Activated CD8-positive, alpha-beta T cell treated with anti-CD3 and anti-CD28 coated beads, Interleukin-2, amount 10 ng/mL, durations not matched to agents 7 days and 5 days (primary cell): ENCODE results near the gene RPUSD1. TPM values are rescaled to one million over a fixed set of nuclear protein-coding genes. Genes with fewer than 3 reads are reported as not detected.
A peak's percentile ranks its signal among the peaks of the same experiment; 100 is the strongest.

ENCODE experiments used
- ATAC-seq: fragments of 150-1000 bp; cut with Tn5 transposase; one replicate; pipeline ENCODE4 v1.10.0; 2021; ENCODE audit warnings: moderate library complexity
- CTCF ChIA-PET: fragments of 350-600 bp; sonication (Branson Sonifier 250); formaldehyde crosslinking; loops from one replicate; lab custom pipeline; 2021; ENCODE audit warnings: antibody characterized with exemption; lab: Charles Lee
- POLR2A ChIA-PET: fragments of 350-600 bp; sonication (Branson Sonifier 250); formaldehyde crosslinking; loops from one replicate; lab custom pipeline; 2021; ENCODE audit warnings: antibody characterized with exemption; lab: Charles Lee
- DNase-seq: peaks from one replicate; pipeline ENCODE4 v3.0.0-alpha.2; 2020
- H3K27ac Mint-ChIP-seq: one replicate; pipeline ENCODE4 v1.8.0; 2021; ENCODE audit warnings: mild to moderate bottlenecking, mixed read lengths
- H3K27me3 Mint-ChIP-seq: one replicate; pipeline ENCODE4 v1.8.0; 2021; ENCODE audit warnings: low read depth, mixed read lengths
- H3K36me3 Mint-ChIP-seq: one replicate; pipeline ENCODE4 v1.8.0; 2021; ENCODE audit warnings: low read depth, mixed read lengths
- H3K4me1 Mint-ChIP-seq: one replicate; pipeline ENCODE4 v1.8.0; 2021; ENCODE audit warnings: low read depth, mixed read lengths
- H3K4me3 Mint-ChIP-seq: one replicate; pipeline ENCODE4 v1.8.0; 2021; ENCODE audit warnings: mild to moderate bottlenecking, mixed read lengths
- H3K9me3 Mint-ChIP-seq: one replicate; pipeline ENCODE4 v1.8.0; 2022; ENCODE audit warnings: mixed read lengths; ENCODE audit not compliant: insufficient read depth
- total RNA-seq, 2 experiments: library from RNA; stranded (reverse); gene quantifications; one replicate each; pipeline ENCODE4 v1.2.3, GENCODE V29; 2021

The RPUSD1 gene
- total RNA-seq, 2 experiments from 2014 or later = 25.9 to 30.1 TPM

- no peaks in the 10 kb centered on the region for H3K27me3 Mint-ChIP-seq
- CTCF ChIA-PET = no interaction called here
Observed at GRCh38 chr16:796296-797119, 8.3 kb upstream of the RPUSD1 start.

GRCh38 chr16:795580-796229 is 7.5 kb upstream of the RPUSD1 start:
- Mint-ChIP-seq H3K27ac (no peak overlapping the region), H3K27me3 (no peaks in the 10 kb centered on the region), H3K4me3 (no peak overlapping the region), H3K4me1 (peaks cover 10% of the 10 kb centered on the region), H3K9me3 (no peaks in the 10 kb centered on the region), H3K36me3 (peaks cover 28% of the 10 kb centered on the region)
- POLR2A ChIA-PET = no interaction called here
- DNase-seq (no peak), ATAC-seq (no peak)
- CTCF ChIA-PET = no interaction called here

More at GRCh38 chr16:796296-797119, 8.3 kb upstream of the RPUSD1 start:
- no peak for DNase-seq
- POLR2A ChIA-PET = no interaction called here
- Mint-ChIP-seq H3K9me3 (no peaks in the 10 kb centered on the region), H3K4me3 (no peak overlapping the region), H3K4me1 (peaks cover 8% of the 10 kb centered on the region), H3K36me3 (peaks cover 22% of the 10 kb centered on the region), H3K27ac (no peak overlapping the region)
- ATAC-seq = no peak

GRCh38 chr16:794853-795466 is 6.8 kb upstream of the RPUSD1 start:
- Mint-ChIP-seq H3K36me3 (peaks cover 28% of the 10 kb centered on the region), H3K27ac (no peak overlapping the region), H3K27me3 (no peaks in the 10 kb centered on the region), H3K9me3 (no peaks in the 10 kb centered on the region), H3K4me1 (peaks cover 13% of the 10 kb centered on the region), H3K4me3 (no peak overlapping the region)
- no peak for ATAC-seq
- no peak for DNase-seq
- ChIA-PET POLR2A (interaction anchor here (1.4 kb wide), 1 partner anchor 11 kb away, joined by 3 read pairs; no protein-coding TSS in a partner anchor), CTCF (no interaction called here)

GRCh38 chr16:794091-794822 is 6.1 kb upstream of the RPUSD1 start:
- no peak for DNase-seq
- H3K4me3 Mint-ChIP-seq = no peak overlapping the region

GRCh38 chr16:793414-793813 is 5.2 kb upstream of the RPUSD1 start:
- POLR2A ChIA-PET = no interaction called here
- CTCF ChIA-PET = no interaction called here
- H3K9me3 Mint-ChIP-seq = no peaks in the 10 kb centered on the region
- DNase-seq = no peak
- H3K4me3 Mint-ChIP-seq = no peak overlapping the region
- no peak overlapping the region for H3K27ac Mint-ChIP-seq
- H3K36me3 Mint-ChIP-seq = peaks cover 27% of the 10 kb centered on the region
- no peaks in the 10 kb centered on the region for H3K27me3 Mint-ChIP-seq
- H3K4me1 Mint-ChIP-seq = peaks cover 11% of the 10 kb centered on the region
- ATAC-seq = no peak

More at GRCh38 chr16:794091-794822, 6.1 kb upstream of the RPUSD1 start:
- ChIA-PET CTCF (no interaction called here), POLR2A (interaction anchor here (1.4 kb wide), 1 partner anchor 11 kb away, joined by 3 read pairs; no protein-coding TSS in a partner anchor)
- ATAC-seq = no peak
- Mint-ChIP-seq H3K4me1 (peaks cover 16% of the 10 kb centered on the region), H3K9me3 (no peaks in the 10 kb centered on the region), H3K27me3 (no peaks in the 10 kb centered on the region), H3K36me3 (peaks cover 28% of the 10 kb centered on the region), H3K27ac (no peak overlapping the region)

GRCh38 chr16:792221-792995 is 4.2 kb upstream of the RPUSD1 start:
- ATAC-seq (no peak), DNase-seq (no peak)
- Mint-ChIP-seq H3K36me3 (peaks cover 20% of the 10 kb centered on the region), H3K27ac (no peak overlapping the region), H3K4me3 (no peak overlapping the region), H3K27me3 (no peaks in the 10 kb centered on the region), H3K9me3 (no peaks in the 10 kb centered on the region), H3K4me1 (peaks cover 14% of the 10 kb centered on the region)
- CTCF ChIA-PET = no interaction called here
- POLR2A ChIA-PET = no interaction called here

- H3K27me3 Mint-ChIP-seq = no peaks in the 10 kb centered on the region
- CTCF ChIA-PET = no interaction called here
- POLR2A ChIA-PET = no interaction called here
- no peaks in the 10 kb centered on the region for H3K9me3 Mint-ChIP-seq
- no peak for ATAC-seq
- H3K36me3 Mint-ChIP-seq = peaks cover 13% of the 10 kb centered on the region
- H3K4me1 Mint-ChIP-seq = peaks cover 21% of the 10 kb centered on the region
- no peak for DNase-seq
- H3K4me3 Mint-ChIP-seq = no peak overlapping the region
- no peak overlapping the region for H3K27ac Mint-ChIP-seq
Observed at GRCh38 chr16:791131-791530, 3.0 kb upstream of the RPUSD1 start.

GRCh38 chr16:790086-790485 is 1.9 kb upstream of the RPUSD1 start:
- DNase-seq = no peak
- peaks cover 15% of the 10 kb centered on the region for H3K36me3 Mint-ChIP-seq
- H3K4me1 Mint-ChIP-seq = peaks cover 20% of the 10 kb centered on the region
- no peaks in the 10 kb centered on the region for H3K9me3 Mint-ChIP-seq
- no peak for ATAC-seq
- H3K27ac Mint-ChIP-seq = peak overlapping the region; percentile 25
- POLR2A ChIA-PET = interaction anchor here (0.7 kb wide), 1 partner anchor 17 kb away, joined by 3 read pairs; no protein-coding TSS in a partner anchor
- no peaks in the 10 kb centered on the region for H3K27me3 Mint-ChIP-seq
- CTCF ChIA-PET = interaction anchor here (1.1 kb wide), 1 partner anchor 78 kb away, joined by 3 read pairs; no protein-coding TSS in a partner anchor
- peak overlapping the region; percentile 79 for H3K4me3 Mint-ChIP-seq

GRCh38 chr16:789191-789850 is 1.1 kb upstream of the RPUSD1 start:
- no peaks in the 10 kb centered on the region for H3K9me3 Mint-ChIP-seq

GRCh38 chr16:788399-789126 is 382 bp upstream of the RPUSD1 start, which contains the start of gene CHTF18:
Gene CHTF18 (plus strand): TSS chr16:788620. CDS start chr16:788685, 65 bp downstream.
- POLR2A ChIA-PET = no interaction called here
- Mint-ChIP-seq H3K27me3 (no peaks in the 10 kb centered on the region), H3K9me3 (no peaks in the 10 kb centered on the region), H3K27ac (peak within 1 kb of the TSS; percentile 85), H3K4me3 (peak within 1 kb of the TSS; percentile 90), H3K4me1 (peaks cover 23% of the 10 kb centered on the region), H3K36me3 (peaks cover 17% of the 10 kb centered on the region)
- DNase-seq (peak; percentile 94), ATAC-seq (peak; percentile 94)
- CTCF ChIA-PET = interaction anchor here (0.7 to 7.0 kb wide), 3 partner anchors 60 to 77 kb away, joined by 3 to 51 read pairs (median 3); no protein-coding TSS in a partner anchor

More at GRCh38 chr16:789191-789850, 1.1 kb upstream of the RPUSD1 start:
- H3K36me3 Mint-ChIP-seq = peaks cover 17% of the 10 kb centered on the region
- CTCF ChIA-PET = interaction anchor here (1.2 kb wide), 1 partner anchor 74 kb away, joined by 3 read pairs; no protein-coding TSS in a partner anchor
- H3K4me1 Mint-ChIP-seq = peaks cover 23% of the 10 kb centered on the region
- POLR2A ChIA-PET = interaction anchor here (0.7 kb wide), 1 partner anchor 18 kb away, joined by 3 read pairs; no protein-coding TSS in a partner anchor
- peak overlapping the region; percentile 79 for H3K4me3 Mint-ChIP-seq
- ATAC-seq (no peak), DNase-seq (no peak)
- no peak overlapping the region for H3K27ac Mint-ChIP-seq
- no peaks in the 10 kb centered on the region for H3K27me3 Mint-ChIP-seq
